K562 (cell line): ENCODE measurements around the gene GPR15LG. TPM values are rescaled to one million over a fixed set of nuclear protein-coding genes. Genes with fewer than 3 reads are reported as not detected.
"Not testable (repeated sequence)": the region's sequence is repeated elsewhere in the genome, so short reads cannot be mapped to it uniquely, and the experiment has no call there.

Source experiments
- ATAC-seq: fragments of 200-7000 bp; cut with Tn5 transposase; 3 replicates; pipeline ENCODE4 v1.9.1; 2020; ENCODE audit warnings: moderate library complexity
- BruUV-seq: library from RNA; stranded (reverse); fragments of 400-500 nt; replicated peaks from 2 replicates; lab custom pipeline; 2021; lab: Mats Ljungman, UMichigan
- CTCF ChIA-PET: fragments of 300-600 bp; formaldehyde crosslinking; extraction: SDS; loops from one replicate; lab custom pipeline; 2021; ENCODE audit warnings: low intra/inter-chr PET ratio; lab: Yijun Ruan, JAX
- POLR2A ChIA-PET: fragments of 300-600, 350-650 bp; sonication (Branson Sonifier 250); formaldehyde crosslinking; extraction: SDS; loops from one replicate; lab custom pipeline; 2021; ENCODE audit warnings: antibody characterized with exemption, inconsistent platforms; lab: Yijun Ruan, JAX
- DNase-seq, 4 experiments: peaks; one replicate each; pipeline versions ENCODE4 v3.0.0 to v3.0.0-alpha.2; 2011 to 2018; ENCODE audit warnings: low spot score in 3 of 4, mixed read lengths in 3 of 4; ENCODE audit errors: extremely low read depth in 1 of 4
- FAIRE-seq: peaks from 2 replicates; lab custom pipeline; 2011; peaks lifted over from hg19 to GRCh38; lab: Jason Lieb, UNC
- H2AFZ ChIP-seq: 2 replicates; pipeline ENCODE4 v1.6.0; 2011; ENCODE audit warnings: low read depth, low read length, control low read depth, inconsistent platforms
- H3K27ac ChIP-seq: fragments of 200-600 bp; 3 replicates; pipeline ENCODE4 v1.8.0; 2011; ENCODE audit warnings: low read depth, mild to moderate bottlenecking, control low read depth, inconsistent platforms, low read length, moderate library complexity, mixed read lengths; ENCODE audit errors: extremely low read depth
- H3K27me3 ChIP-seq, 2 experiments: fragments of 300-600 bp in 1 of 2; 2 replicates in 1 of 2; 3 replicates in 1 of 2; pipeline versions ENCODE4 v1.6.0 to v1.8.0; 2011; ENCODE audit warnings: inconsistent platforms in 2 of 2, low read length in 2 of 2, mild to moderate bottlenecking in 1 of 2, mixed read lengths in 1 of 2, moderate library complexity in 1 of 2; ENCODE audit not compliant: control insufficient read depth in 2 of 2, insufficient read depth in 2 of 2
- H3K36me3 ChIP-seq: fragments of 300-600 bp; 3 replicates; pipeline ENCODE4 v1.8.0; 2011; ENCODE audit warnings: mild to moderate bottlenecking, low read length, inconsistent platforms; ENCODE audit not compliant: control insufficient read depth, insufficient read depth
- H3K4me1 ChIP-seq, 2 experiments: fragments of 200-600 bp in 1 of 2; replicated peaks in 1 of 2; 2 replicates in 1 of 2; 3 replicates in 1 of 2; pipeline versions ENCODE4 v1.5.1 to v1.8.0; 2011; ENCODE audit warnings: inconsistent platforms in 2 of 2, low read length in 2 of 2, mild to moderate bottlenecking in 1 of 2, mixed read lengths in 1 of 2, moderate library complexity in 1 of 2; ENCODE audit not compliant: control insufficient read depth in 2 of 2, insufficient read depth in 2 of 2
- H3K4me2 ChIP-seq: 2 replicates; pipeline ENCODE4 v1.6.1; 2011; ENCODE audit warnings: low read length, control low read depth, inconsistent platforms, mixed read lengths; ENCODE audit not compliant: insufficient read depth
- H3K4me3 ChIP-seq: fragments of 200-600 bp; sonication (generic), shearing (Covaris generic); 2 replicates; pipeline ENCODE4 v1.5.1; 2016; ENCODE audit warnings: control low read depth, inconsistent platforms
- H3K79me2 ChIP-seq: fragments of 200-600 bp; 3 replicates; pipeline ENCODE4 v1.8.0; 2011; ENCODE audit warnings: low read length, inconsistent platforms; ENCODE audit not compliant: control insufficient read depth, insufficient read depth
- H3K9ac ChIP-seq, 2 experiments: 2 replicates each; pipeline versions ENCODE4 v1.6.0 to v1.6.1; 2011; ENCODE audit warnings: low read depth in 2 of 2, low read length in 2 of 2, control low read depth in 1 of 2, inconsistent platforms in 1 of 2, mild to moderate bottlenecking in 1 of 2, mixed read lengths in 1 of 2; ENCODE audit not compliant: insufficient read depth in 1 of 2
- H3K9me1 ChIP-seq: one replicate; pipeline ENCODE4 v1.6.0; 2011; ENCODE audit warnings: inconsistent platforms, mild to moderate bottlenecking, low read length, moderate library complexity; ENCODE audit not compliant: control insufficient read depth, insufficient read depth
- H3K9me3 ChIP-seq: replicated peaks from 2 replicates; pipeline ENCODE4 v1.5.1; 2011; ENCODE audit warnings: low read depth, low read length, inconsistent platforms; ENCODE audit not compliant: control insufficient read depth, insufficient read depth
- H4K20me1 ChIP-seq: replicated peaks from 2 replicates; pipeline ENCODE4 v1.6.1; 2011; ENCODE audit warnings: low read length, inconsistent platforms, mixed read lengths; ENCODE audit not compliant: control insufficient read depth, insufficient read depth
- KAT8 ChIP-seq: fragments of 450-650 bp; IDR thresholded peaks from 2 replicates; pipeline ENCODE4 v1.6.1; 2016; ENCODE audit warnings: low read depth, mild to moderate bottlenecking
- RFX1 ChIP-seq: fragments of 450-650 bp; IDR thresholded peaks from 2 replicates; pipeline ENCODE4 v1.6.1; 2016; ENCODE audit warnings: mild to moderate bottlenecking, moderate library complexity
- WGBS: fragments of 100-300 bp; shearing (Covaris generic); methylation state at CpG from one replicate; pipeline ENCODE4 v1.1.6; 2016; ENCODE audit warnings: low coverage, mixed read lengths; ENCODE audit not compliant: insufficient coverage; ENCODE audit errors: missing lambda C conversion rate; 5-methylcytosine and 5-hydroxymethylcytosine counted together
- in situ Hi-C: fragments of 300-500 bp; cut with MboI; formaldehyde crosslinking; loops from 4 replicates; pipeline ENCODE4 v1.15.0; 2018; ENCODE audit warnings: inconsistent platforms, mixed read lengths
- intact Hi-C: fragments of 100-400 bp; cut with micrococcal nuclease; formaldehyde crosslinking; loops from 2 replicates; pipeline ENCODE4 v1.14.2; 2022
- polyA plus RNA-seq, 8 experiments: library from polyadenylated mRNA; depleted of rRNA in 4 of 8; stranded (reverse) in 5 of 8; unstranded in 3 of 8; fragments of >200 nt; fragmentation: Nextera tagmentation in 2 of 8; fragmentation: Illumina TruSeq in 1 of 8; extraction: Ambion mirVana in 2 of 8; extraction: Trizol in 1 of 8; gene quantifications; 2 replicates each; pipeline versions ENCODE4 v1.2.1 to v1.2.3, GENCODE V29; 2011 to 2014; ENCODE audit warnings: inconsistent platforms in 1 of 8, missing spikeins in 1 of 8
- total RNA-seq, 7 experiments: library from RNA; depleted of rRNA in 6 of 7; stranded (reverse); fragments of >200 nt in 6 of 7; fragmentation: Illumina TruSeq in 2 of 7; extraction: Trizol in 2 of 7; gene quantifications; 2 replicates each; pipeline versions ENCODE4 v1.2.1 to v1.2.3, GENCODE V29; 2011 to 2021; ENCODE audit warnings: low replicate concordance in 1 of 7

The GPR15LG gene
- total and polyA plus RNA-seq, 9 of the 15 experiments (the other 6 are each of a cell fraction or from before 2014, with no cell fraction given): 0.51 TPM; not detected in 8

DNA sequence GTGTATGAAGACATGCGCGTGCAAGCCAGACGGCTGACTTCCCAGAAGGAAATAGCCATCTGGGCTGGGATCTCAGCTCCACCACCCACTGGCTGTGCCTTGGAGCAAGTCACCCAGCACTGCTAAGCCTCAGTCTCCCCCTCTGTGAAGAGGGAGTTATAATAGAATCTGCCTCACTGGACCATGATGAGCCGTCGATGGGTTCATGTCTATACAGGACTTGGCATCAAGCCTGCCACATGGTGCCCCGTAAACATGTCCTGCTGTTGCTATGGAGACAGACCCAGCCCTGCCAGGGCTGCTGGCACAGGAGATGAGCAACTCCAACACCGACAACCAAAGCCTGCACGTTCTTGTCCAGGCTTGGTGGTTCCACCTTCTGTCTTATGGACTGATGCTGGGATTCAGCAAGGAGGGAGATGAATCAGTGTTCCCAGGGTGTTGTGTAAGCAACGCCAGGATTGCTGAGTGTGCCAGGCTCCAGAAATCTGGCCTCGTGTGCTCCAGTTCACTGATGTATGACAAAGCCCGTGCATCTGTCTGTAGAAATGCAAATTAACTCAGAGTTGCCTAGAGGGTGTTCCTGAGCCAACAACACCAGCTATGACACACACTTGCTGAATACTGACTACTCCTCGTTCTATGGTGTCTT lies 5.6 kb downstream of the GPR15LG start:
- CTCF ChIA-PET: no interaction called here

DNA sequence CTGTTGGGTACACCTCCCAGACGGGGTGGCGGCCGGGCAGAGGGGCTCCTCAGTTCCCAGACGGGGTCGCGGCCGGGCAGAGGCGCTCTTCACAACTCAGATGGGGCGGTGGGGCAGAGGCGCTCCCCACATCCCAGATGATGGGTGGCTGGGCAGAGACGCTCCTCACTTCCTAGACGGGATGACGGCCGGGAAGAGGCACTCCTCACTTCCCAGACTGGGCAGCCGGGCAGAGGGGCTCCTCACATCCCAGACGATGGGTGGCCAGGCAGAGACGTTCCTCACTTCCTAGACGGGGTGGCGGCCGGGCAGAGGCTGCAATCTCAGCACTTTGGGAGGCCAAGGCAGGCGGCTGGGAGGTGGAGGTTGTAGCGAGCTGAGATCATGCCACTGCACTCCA lies 6.8 kb downstream of the GPR15LG start:
- H3K27ac ChIP-seq, H3K4me2 ChIP-seq, POLR2A ChIA-PET, H3K4me3 ChIP-seq, H2AFZ ChIP-seq, H3K79me2 ChIP-seq, H3K9me1 ChIP-seq, H3K36me3 ChIP-seq, ATAC-seq, FAIRE-seq, H3K4me1 ChIP-seq, DNase-seq, BruUV-seq, H4K20me1 ChIP-seq, H3K9me3 ChIP-seq, CTCF ChIA-PET, intact Hi-C loops, H3K9ac ChIP-seq, in situ Hi-C loops: not testable (repeated sequence)
- H3K27me3 ChIP-seq: peaks cover 12 to 22% of the 10 kb centered on the region in 2 experiments; a peak in 4 of 5 replicates
- 3% methylated on average over 18 of the region's 22 CpGs for WGBS

More for the DNA sequence above, 5.6 kb downstream of the GPR15LG start:
- H3K4me1 ChIP-seq: no peaks in the 10 kb centered on the region; a peak in 1 of 5 replicates
- no peak overlapping the region for H3K4me3 ChIP-seq
- no peak overlapping the region for H3K4me2 ChIP-seq
- TF ChIP-seq RFX1 (peak; percentile 45), KAT8 (no peak)
- FAIRE-seq: no peak
- no peaks in the 10 kb centered on the region for H3K79me2 ChIP-seq
- intact Hi-C loops: no loop called here
- in situ Hi-C loops: no loop called here
- no peak for ATAC-seq
- no peaks in the 10 kb centered on the region for H3K36me3 ChIP-seq
- H4K20me1 ChIP-seq: no peaks in the 10 kb centered on the region
- DNase-seq: no peak
- H3K9ac ChIP-seq: no peak overlapping the region
- H3K27me3 ChIP-seq: peaks cover 14 to 21% of the 10 kb centered on the region in 2 experiments; a peak in 4 of 5 replicates
- no peaks in the 10 kb centered on the region for H3K9me1 ChIP-seq
- POLR2A ChIA-PET: no interaction called here
- BruUV-seq: no TSS peak
- no peak overlapping the region for H2AFZ ChIP-seq
- no peaks in the 10 kb centered on the region for H3K9me3 ChIP-seq
- H3K27ac ChIP-seq: no peak overlapping the region
- WGBS: under 1% methylated on average over 12 of the region's 12 CpGs
